HCT116 (cell line): ENCODE measurements around the gene ADRM1. TPM values are rescaled to one million over a fixed set of nuclear protein-coding genes. Genes with fewer than 3 reads are reported as not detected.

Source experiments
- ATAC-seq: fragments of 200-7000 bp; cut with Tn5 transposase; 2 replicates; pipeline ENCODE4 v1.9.1; 2020; ENCODE audit warnings: mild to moderate bottlenecking, moderate library complexity
- BruUV-seq: library from RNA; stranded (reverse); fragments of 400-500 nt; replicated peaks from 2 replicates; lab custom pipeline; 2021; lab: Mats Ljungman, UMichigan
- CTCF ChIA-PET: fragments of 300-600 bp; sonication (Branson Sonifier 250); formaldehyde crosslinking; loops from one replicate; lab custom pipeline; 2021; ENCODE audit warnings: antibody characterized with exemption; lab: Charles Lee
- POLR2A ChIA-PET: fragments of 300-600, 350-600 bp; sonication (Branson Sonifier 250); formaldehyde crosslinking; loops from one replicate; lab custom pipeline; 2021; ENCODE audit warnings: antibody characterized with exemption; lab: Charles Lee
- RAD21 ChIA-PET, 2 experiments: fragments of 300-600 bp; sonication (Branson Sonifier 250); formaldehyde crosslinking; loops; one replicate each; lab custom pipeline; 2023; ENCODE audit warnings: low total read pairs in 2 of 2; ENCODE audit not compliant: uncharacterized antibody in 2 of 2, unreplicated experiment in 2 of 2, low non-redundant PET in 1 of 2; lab: Charles Lee
- DNase-seq: peaks from one replicate; pipeline ENCODE4 v3.0.0-alpha.2; 2010; ENCODE audit warnings: low read depth, low spot score
- H2AFZ ChIP-seq: fragments of 200-600 bp; shearing (Covaris generic), sonication (generic); 2 replicates; pipeline ENCODE4 v1.6.1; 2017; ENCODE audit warnings: low read depth, mixed run types, mixed read lengths, antibody characterized with exemption, low read length; ENCODE audit not compliant: poor library complexity, severe bottlenecking
- H3K27ac ChIP-seq: 2 replicates; pipeline ENCODE4 v1.5.1; 2012; ENCODE audit warnings: low read depth, low read length
- H3K27me3 ChIP-seq: fragments of 200-600 bp; sonication (generic); 2 replicates; pipeline ENCODE4 v1.6.1; 2016; ENCODE audit warnings: mixed run types, low read length, mixed read lengths; ENCODE audit not compliant: insufficient read depth
- H3K36me3 ChIP-seq, 2 experiments: fragments of 200-500 bp in 1 of 2; fragments of 200-600 bp in 1 of 2; sonication (Bioruptor generic) in 1 of 2; sonication (generic) in 1 of 2; 2 replicates each; pipeline versions ENCODE4 v1.5.1 to v1.6.1; 2014 to 2016; ENCODE audit warnings: low read length in 2 of 2, inconsistent platforms in 1 of 2, mixed read lengths in 1 of 2, mixed run types in 1 of 2; ENCODE audit not compliant: insufficient read depth in 2 of 2, control insufficient read depth in 1 of 2
- H3K4me1 ChIP-seq, 2 experiments: fragments of 200-600 bp in 1 of 2; sonication (generic) in 1 of 2; 2 replicates each; pipeline versions ENCODE4 v1.5.1 to v1.6.1; 2012 to 2017; ENCODE audit warnings: low read length in 2 of 2, inconsistent platforms in 1 of 2, mild to moderate bottlenecking in 1 of 2, mixed read lengths in 1 of 2, mixed run types in 1 of 2, moderate library complexity in 1 of 2; ENCODE audit not compliant: insufficient read depth in 2 of 2, control insufficient read depth in 1 of 2
- H3K4me2 ChIP-seq: fragments of 200-600 bp; sonication (generic); 2 replicates; pipeline ENCODE4 v1.6.1; 2017; ENCODE audit warnings: mixed run types, low read length, mixed read lengths
- H3K4me3 ChIP-seq, 2 experiments: fragments of 200-600 bp in 1 of 2; sonication (generic) in 1 of 2; replicated peaks in 1 of 2; 2 replicates each; pipeline ENCODE4 v1.5.1; 2011 to 2016; ENCODE audit warnings: low read length in 2 of 2, control low read depth in 1 of 2, low read depth in 1 of 2, mild to moderate bottlenecking in 1 of 2, mixed read lengths in 1 of 2, mixed run types in 1 of 2
- H3K79me2 ChIP-seq: fragments of 200-600 bp; sonication (generic); 2 replicates; pipeline ENCODE4 v1.6.1; 2017; ENCODE audit warnings: mild to moderate bottlenecking, mixed run types, low read length, moderate library complexity, mixed read lengths; ENCODE audit not compliant: insufficient read depth
- H3K9ac ChIP-seq: fragments of 200-600 bp; sonication (generic); 2 replicates; pipeline ENCODE4 v1.6.1; 2016; ENCODE audit warnings: low read length, mixed read lengths
- H3K9me2 ChIP-seq: fragments of 200-600 bp; sonication (generic), shearing (Covaris generic); 2 replicates; pipeline ENCODE4 v1.6.1; 2017; ENCODE audit warnings: mixed run types, mild to moderate bottlenecking, moderate library complexity; ENCODE audit not compliant: insufficient read depth
- H3K9me3 ChIP-seq, 2 experiments: fragments of 200-500 bp in 1 of 2; fragments of 200-600 bp in 1 of 2; sonication (Bioruptor generic) in 1 of 2; sonication (generic) in 1 of 2; 2 replicates each; pipeline ENCODE4 v1.6.1; 2014 to 2017; ENCODE audit warnings: low read length in 2 of 2, mixed read lengths in 2 of 2, inconsistent platforms in 1 of 2, low read depth in 1 of 2, mild to moderate bottlenecking in 1 of 2, mixed run types in 1 of 2, moderate library complexity in 1 of 2; ENCODE audit not compliant: control insufficient read depth in 1 of 2, insufficient read depth in 1 of 2
- H4K20me1 ChIP-seq: fragments of 200-600 bp; sonication (generic), shearing (Covaris generic); 2 replicates; pipeline ENCODE4 v1.6.1; 2017; ENCODE audit warnings: mixed run types, mild to moderate bottlenecking, moderate library complexity; ENCODE audit not compliant: insufficient read depth
- CEBPB ChIP-seq: IDR thresholded peaks from 2 replicates; pipeline ENCODE4 v1.6.1; 2012; ENCODE audit warnings: low read depth
- CTCF ChIP-seq, 3 experiments: fragments of 200-600 bp in 1 of 3; sonication (generic) in 1 of 3; IDR thresholded peaks in 2 of 3; conservative IDR thresholded peaks in 1 of 3; 2 replicates each; pipeline ENCODE4 v1.5.1; 2012 to 2017; ENCODE audit warnings: low read depth in 2 of 3, low read length in 2 of 3, antibody characterized with exemption in 1 of 3, borderline replicate concordance in 1 of 3, control low read depth in 1 of 3, mild to moderate bottlenecking in 1 of 3, mixed read lengths in 1 of 3, mixed run types in 1 of 3, moderate library complexity in 1 of 3; ENCODE audit not compliant: insufficient read depth in 1 of 3
- EGR1 ChIP-seq: IDR thresholded peaks from 2 replicates; pipeline ENCODE4 v1.6.1; 2012; ENCODE audit warnings: low read depth
- ELF1 ChIP-seq: IDR thresholded peaks from 2 replicates; pipeline ENCODE4 v1.6.1; 2012; ENCODE audit warnings: low read depth, borderline replicate concordance
- EZH2 ChIP-seq: fragments of 200-600 bp; sonication (generic); IDR thresholded peaks from 2 replicates; pipeline ENCODE4 v1.6.1; 2017; ENCODE audit warnings: antibody characterized with exemption, mixed run types
- EZH2phosphoT487 ChIP-seq: fragments of 200-600 bp; IDR thresholded peaks from 2 replicates; pipeline ENCODE4 v1.6.1; 2018; ENCODE audit warnings: antibody characterized with exemption, borderline replicate concordance
- FOSL1 ChIP-seq: IDR thresholded peaks from 2 replicates; pipeline ENCODE4 v1.6.1; 2012; ENCODE audit warnings: low read depth
- MAX ChIP-seq: IDR thresholded peaks from 2 replicates; pipeline ENCODE4 v1.6.1; 2012
- POLR2AphosphoS5 ChIP-seq: IDR thresholded peaks from 2 replicates; pipeline ENCODE4 v1.6.1; 2011; ENCODE audit warnings: mild to moderate bottlenecking, low read depth, low read length, moderate library complexity
- RAD21 ChIP-seq: IDR thresholded peaks from 2 replicates; pipeline ENCODE4 v1.6.1; 2012; ENCODE audit warnings: low read depth, mild to moderate bottlenecking
- REST ChIP-seq: IDR thresholded peaks from 2 replicates; pipeline ENCODE4 v1.6.1; 2012; ENCODE audit warnings: low read depth
- SIN3A ChIP-seq: IDR thresholded peaks from 2 replicates; pipeline ENCODE4 v1.6.1; 2012; ENCODE audit warnings: low read depth
- SP1 ChIP-seq: IDR thresholded peaks from 2 replicates; pipeline ENCODE4 v1.6.1; 2012; ENCODE audit warnings: low read depth
- SRF ChIP-seq: IDR thresholded peaks from 2 replicates; pipeline ENCODE4 v1.6.1; 2012; ENCODE audit warnings: low read depth
- YY1 ChIP-seq: IDR thresholded peaks from 2 replicates; pipeline ENCODE4 v1.6.1; 2011; ENCODE audit warnings: low read length, low read depth, moderate library complexity, mild to moderate bottlenecking; ENCODE audit not compliant: insufficient replicate concordance; ENCODE audit errors: extremely low read depth
- ZBTB33 ChIP-seq: IDR thresholded peaks from 2 replicates; pipeline ENCODE4 v1.6.1; 2011; ENCODE audit warnings: mild to moderate bottlenecking, low read length, moderate library complexity; ENCODE audit not compliant: insufficient replicate concordance; ENCODE audit errors: extremely low read depth
- ZNF274 ChIP-seq: fragments of 200-500 bp; sonication (Bioruptor generic); IDR thresholded peaks from 2 replicates; pipeline ENCODE4 v1.6.1; 2014; ENCODE audit warnings: mild to moderate bottlenecking, low read depth, low read length, inconsistent platforms
- intact Hi-C: fragments of 100-400 bp; cut with micrococcal nuclease; formaldehyde crosslinking; loops from 2 replicates; pipeline ENCODE4 v1.10.0; 2022
- total RNA-seq: library from RNA; stranded (reverse); gene quantifications from one replicate; pipeline ENCODE4 v1.2.1, GENCODE V29; 2021; ENCODE audit not compliant: unreplicated experiment

The ADRM1 gene
- total RNA-seq, 1 experiment from 2014 or later: 158 TPM

- Histone ChIP-seq H3K27ac (no peak overlapping the region), H3K27me3 (no peaks in the 10 kb centered on the region), H4K20me1 (no peaks in the 10 kb centered on the region), H3K9me2 (no peaks in the 10 kb centered on the region), H3K9ac (no peak overlapping the region)
- CTCF ChIA-PET: no interaction called here
- intact Hi-C loops: no loop called here
- POLR2A ChIA-PET: no interaction called here
- RAD21 ChIA-PET: no interaction called here
- BruUV-seq: no TSS peak
- TF ChIP-seq FOSL1: no peak
- no peak for TF ChIP-seq SIN3A
- TF ChIP-seq ZBTB33: no peak
- no peak for TF ChIP-seq EZH2phosphoT487
- TF ChIP-seq YY1: no peak
- TF ChIP-seq SP1: no peak
- TF ChIP-seq MAX: no peak
- no peak for TF ChIP-seq ZNF274
- no peak for TF ChIP-seq RAD21
- no peak for TF ChIP-seq ELF1
- TF ChIP-seq EGR1: no peak
- TF ChIP-seq REST: no peak
- TF ChIP-seq CEBPB: no peak
- TF ChIP-seq POLR2AphosphoS5: no peak
- TF ChIP-seq SRF: no peak
- TF ChIP-seq CTCF (IDR thresholded peaks at IDR 0.05 in 2 of 3, conservative IDR thresholded peaks at IDR 0.05 in 1 of 3; ENCODE audit: borderline replicate concordance in 1 of 3, insufficient read depth in 1 of 3, low read depth in 2 of 3, low read length in 2 of 3): no peak
- TF ChIP-seq EZH2: no peak
- TF ChIP-seq, all 23 proteins: peak for 0
- ATAC-seq (no peak), DNase-seq (no peak)
- peaks cover 5 to 6% of the 10 kb centered on the region in 2 experiments; a peak in 1 of 4 replicates for H3K36me3 ChIP-seq
- H3K9me3 ChIP-seq: no peaks in the 10 kb centered on the region
- H3K79me2 ChIP-seq: no peaks in the 10 kb centered on the region
- H3K4me1 ChIP-seq: no peaks in the 10 kb centered on the region
- no peak overlapping the region for H3K4me2 ChIP-seq
- H3K4me3 ChIP-seq: no peak overlapping the region
- no peak overlapping the region for H2AFZ ChIP-seq
Measured at GRCh38 chr20:62293111-62293784, 9.5 kb upstream of the ADRM1 start.
